Measurements from ENCODE around the gene MIA2. TPM values are rescaled to one million over a fixed set of nuclear protein-coding genes. Genes with fewer than 3 reads are reported as not detected.

MIA2 gene
- total RNA-seq, 2 donors from 2014 or later, result 43.6 to 46.8 TPM

GRCh38 chr14:39406560-39406959 lies 172.8 kb downstream of the MIA2 start:
- Histone ChIP-seq H3K27me3 (no peaks in the 10 kb centered on the region), H3K27ac (no peak overlapping the region), H3K9me3 (no peaks in the 10 kb centered on the region), H3K4me3 (no peak overlapping the region), H3K4me1 (no peaks in the 10 kb centered on the region), H3K36me3 (replicated peaks in 1 of 2; ENCODE audit: insufficient read depth in 1 of 2, low read depth in 2 of 2) (no peaks in the 10 kb centered on the region)
- DNase-seq, result no peak
- TF ChIP-seq CTCF (IDR thresholded peaks at IDR 0.05) (no peak), POLR2A (IDR thresholded peaks at IDR 0.05) (no peak)
- WGBS, 2 donors, result 50 to 79% methylated on average over 3 of the region's 3 CpGs
- intact Hi-C loops (cut with DNase I), result no loop called here
- ATAC-seq, result no peak

DNA sequence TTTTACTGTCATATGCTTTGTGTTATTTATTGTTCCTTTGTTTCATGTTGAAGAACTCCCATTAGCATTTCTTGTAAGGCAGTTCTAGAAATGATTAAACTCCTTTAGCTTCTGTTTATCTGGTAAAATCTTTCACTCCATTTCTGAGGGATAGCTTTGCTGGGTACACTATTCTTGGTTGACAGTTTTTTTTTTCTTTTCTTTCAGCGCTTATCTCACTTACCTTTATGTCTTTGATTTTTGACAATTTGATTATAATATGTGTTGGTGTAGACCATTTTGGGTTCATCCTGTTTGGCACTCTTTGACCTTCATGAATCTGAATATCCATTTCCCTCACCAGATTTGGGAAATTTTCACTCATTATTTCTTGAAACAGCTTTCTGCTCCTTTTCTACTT lies 182.4 kb downstream of the MIA2 start:
- ATAC-seq, result no peak
- no peak for DNase-seq
- intact Hi-C loops (cut with DNase I), result no loop called here
- peaks cover 4% of the 10 kb centered on the region for H3K4me1 ChIP-seq
- no peak overlapping the region for H3K27ac ChIP-seq
- no peaks in the 10 kb centered on the region for H3K27me3 ChIP-seq
- H3K36me3 ChIP-seq (replicated peaks in 1 of 2; ENCODE audit: insufficient read depth in 1 of 2, low read depth in 2 of 2), result no peaks in the 10 kb centered on the region
- TF ChIP-seq POLR2A (IDR thresholded peaks at IDR 0.05) (no peak), CTCF (IDR thresholded peaks at IDR 0.05) (no peak)
- H3K4me3 ChIP-seq, result no peak overlapping the region
- 100% methylated on average over 1 of the region's 1 CpG for WGBS, 2 donors
- peaks cover 0 to 13% (median 0%) of the 10 kb centered on the region in 3 donors for H3K9me3 ChIP-seq

- 95 to 96% methylated on average over 2 of the region's 2 CpGs for WGBS, 2 donors
- no peak for TF ChIP-seq POLR2A (IDR thresholded peaks at IDR 0.05)
- TF ChIP-seq CTCF (IDR thresholded peaks at IDR 0.05), result no peak
- H3K27me3 ChIP-seq, result no peaks in the 10 kb centered on the region
- intact Hi-C loops (cut with DNase I), result no loop called here
- no peak overlapping the region for H3K27ac ChIP-seq
- H3K4me3 ChIP-seq, result no peak overlapping the region
- DNase-seq, result no peak
- H3K36me3 ChIP-seq (replicated peaks in 1 of 2; ENCODE audit: insufficient read depth in 1 of 2, low read depth in 2 of 2), result no peaks in the 10 kb centered on the region
- ATAC-seq, result no peak
- peaks cover 4% of the 10 kb centered on the region for H3K4me1 ChIP-seq
- H3K9me3 ChIP-seq, result peaks cover 0 to 11% (median 0%) of the 10 kb centered on the region in 3 donors
Observed at GRCh38 chr14:39417014-39417413, 183.3 kb downstream of the MIA2 start.

DNA sequence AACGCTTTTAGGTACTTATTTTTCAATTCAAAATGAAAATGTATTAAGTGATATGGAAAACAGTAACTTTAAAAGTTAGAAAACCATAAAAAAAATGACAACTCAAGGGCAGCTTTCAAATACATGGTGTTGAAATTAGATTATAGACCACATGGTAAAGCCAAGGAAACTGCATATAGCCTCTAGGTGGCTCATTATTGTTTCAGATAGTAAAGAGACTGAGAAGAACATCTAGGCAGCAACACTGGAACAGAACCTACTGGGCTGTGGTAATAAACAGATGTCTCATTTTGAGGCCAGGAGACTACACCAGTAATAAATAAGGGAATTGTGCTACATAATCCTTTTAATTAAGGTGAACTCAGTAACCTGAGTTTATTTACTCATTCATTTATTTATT lies 185.6 kb downstream of the MIA2 start:
- intact Hi-C loops (cut with DNase I), result no loop called here
- H3K27ac ChIP-seq, result no peak overlapping the region
- ATAC-seq, result no peak
- peaks cover 0 to 8% (median 0%) of the 10 kb centered on the region in 3 donors for H3K9me3 ChIP-seq
- H3K27me3 ChIP-seq, result no peaks in the 10 kb centered on the region
- peaks cover 15% of the 10 kb centered on the region for H3K4me1 ChIP-seq
- 89 to 93% methylated on average over 1 of the region's 1 CpG for WGBS, 2 donors
- no peak overlapping the region for H3K4me3 ChIP-seq
- H3K36me3 ChIP-seq (replicated peaks in 1 of 2; ENCODE audit: insufficient read depth in 1 of 2, low read depth in 2 of 2), result no peaks in the 10 kb centered on the region
- no peak for TF ChIP-seq POLR2A (IDR thresholded peaks at IDR 0.05)
- TF ChIP-seq CTCF (IDR thresholded peaks at IDR 0.05), result no peak
- no peak for DNase-seq

DNA sequence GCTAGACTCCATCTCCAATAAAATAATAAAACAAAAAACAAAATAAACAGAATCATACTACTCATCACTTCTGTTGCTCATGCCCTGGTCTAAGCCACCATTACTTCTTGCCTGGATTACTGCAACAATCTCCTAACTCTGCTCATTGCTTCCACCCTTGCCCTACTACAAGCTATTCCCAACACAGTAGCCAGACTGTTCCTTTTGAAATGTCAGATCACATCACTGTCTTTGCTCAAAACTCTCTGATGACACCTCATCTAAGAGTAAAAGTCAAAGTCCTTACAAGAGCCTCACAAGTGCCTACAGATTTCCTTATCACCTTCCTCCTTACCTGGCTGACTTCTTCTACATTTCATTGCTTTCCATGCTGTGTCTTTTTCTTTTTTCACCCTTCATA lies 188.5 kb downstream of the MIA2 start:
- H3K9me3 ChIP-seq, result no peaks in the 10 kb centered on the region
- H3K27me3 ChIP-seq, result no peaks in the 10 kb centered on the region
- intact Hi-C loops (cut with DNase I), result no loop called here
- DNase-seq (no peak), ATAC-seq (no peak)
- H3K4me3 ChIP-seq, result no peak overlapping the region
- peaks cover 19% of the 10 kb centered on the region for H3K4me1 ChIP-seq
- H3K36me3 ChIP-seq (replicated peaks in 1 of 2; ENCODE audit: insufficient read depth in 1 of 2, low read depth in 2 of 2), result no peaks in the 10 kb centered on the region
- H3K27ac ChIP-seq, result no peak overlapping the region
- no peak for TF ChIP-seq CTCF (IDR thresholded peaks at IDR 0.05)

All from body of pancreas (tissue), 4 donors.